ENCODE data around the gene TMCO2. TPM values are rescaled to one million over a fixed set of nuclear protein-coding genes. Genes with fewer than 3 reads are reported as not detected.

TMCO2 gene
- total and polyA plus RNA-seq, 9 donors: not detected

DNA sequence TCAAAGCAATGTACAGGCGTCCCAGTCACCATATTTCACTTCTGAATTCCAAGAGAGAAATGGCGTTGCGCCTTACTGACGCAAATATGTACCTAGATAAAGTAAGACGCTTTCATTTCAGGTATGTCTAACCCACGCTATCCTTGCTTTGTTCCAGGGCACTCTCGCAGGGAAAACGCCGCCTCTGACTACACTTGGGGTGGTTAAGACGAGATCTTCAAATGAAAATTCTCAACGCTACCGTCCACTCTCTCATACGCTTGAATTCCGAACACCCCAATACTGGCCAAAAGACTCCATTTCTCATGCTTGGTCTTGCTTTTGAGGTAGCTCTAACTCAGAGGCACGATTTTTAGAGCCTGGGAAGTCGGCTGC lies 9.6 kb downstream of the TMCO2 start:
- Histone ChIP-seq H3K36me3 (ENCODE audit: control insufficient read depth, insufficient read depth, low read length) (peaks cover 19% of the 10 kb centered on the region), H3K4me1 (ENCODE audit: control insufficient read depth, insufficient read depth, low read length) (peaks cover 7% of the 10 kb centered on the region), H3K4me3 (ENCODE audit: low read length) (peak overlapping the region; percentile 75), H3K9me3 (replicated peaks; ENCODE audit: control insufficient read depth, low read depth, low read length) (no peaks in the 10 kb centered on the region), H3K27ac (ENCODE audit: low read length) (peak overlapping the region; percentile 100), H3K27me3 (ENCODE audit: control insufficient read depth, insufficient read depth, low read length) (no peaks in the 10 kb centered on the region)
- WGBS (ENCODE audit: insufficient coverage): 0% methylated on average over 9 of the region's 16 CpGs
- no peak for DNase-seq

DNA sequence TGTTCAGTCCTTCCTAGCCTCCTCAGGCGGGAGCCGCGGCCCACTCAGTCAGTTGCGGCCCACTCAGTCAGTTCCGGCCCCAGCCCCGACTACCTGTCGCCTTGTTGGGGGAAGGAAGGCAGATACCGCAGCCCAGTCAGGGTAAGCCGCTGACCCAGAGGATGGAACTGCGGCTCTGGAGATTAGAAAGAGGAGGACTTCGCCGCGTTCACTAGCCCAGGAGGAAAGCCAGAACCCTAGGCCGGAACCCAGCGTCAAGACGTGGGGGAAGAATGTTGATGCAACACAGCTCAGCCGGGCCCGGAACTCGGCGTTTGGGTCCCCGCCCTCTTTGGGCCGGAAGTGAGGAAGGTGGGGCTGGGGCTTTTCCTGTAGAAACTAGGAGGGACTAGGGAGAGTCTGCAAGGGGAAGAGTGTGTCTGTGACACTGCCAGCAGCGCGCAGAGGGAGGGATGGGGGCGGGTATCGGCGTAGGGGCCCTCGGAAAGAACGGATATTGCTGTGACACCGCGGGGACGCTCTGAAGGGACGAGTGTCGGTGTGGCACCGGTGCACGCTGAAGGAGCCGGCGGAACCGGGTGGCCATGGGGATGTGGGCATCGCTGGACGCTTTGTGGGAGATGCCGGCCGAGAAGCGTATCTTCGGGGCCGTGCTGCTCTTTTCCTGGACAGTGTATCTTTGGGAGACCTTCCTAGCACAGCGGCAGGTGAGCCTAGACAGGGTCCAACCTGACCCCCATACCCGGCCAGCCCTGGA lies 10.1 kb downstream of the TMCO2 start, which contains the start of gene ZMPSTE24:
Gene ZMPSTE24 (plus strand): TSS at position 549 of the 757 bp plus-strand sequence. CDS start 36 bp downstream, at position 585.
- Histone ChIP-seq H3K9me3 (replicated peaks; ENCODE audit: control insufficient read depth, low read depth, low read length) (no peaks in the 10 kb centered on the region), H3K27me3 (ENCODE audit: control insufficient read depth, insufficient read depth, low read length) (no peaks in the 10 kb centered on the region), H3K4me3 (ENCODE audit: low read length) (peak within 1 kb of the TSS; percentile 75), H3K36me3 (ENCODE audit: control insufficient read depth, insufficient read depth, low read length) (peaks cover 19% of the 10 kb centered on the region), H3K4me1 (ENCODE audit: control insufficient read depth, insufficient read depth, low read length) (peaks cover 7% of the 10 kb centered on the region), H3K27ac (ENCODE audit: low read length) (peak within 1 kb of the TSS; percentile 100)
- WGBS (ENCODE audit: insufficient coverage): under 1% methylated on average over 48 of the region's 48 CpGs
- DNase-seq: peak; percentile 99

- WGBS (ENCODE audit: insufficient coverage): 2% methylated on average over 9 of the region's 10 CpGs
- no peak for DNase-seq
- Histone ChIP-seq H3K36me3 (ENCODE audit: control insufficient read depth, insufficient read depth, low read length) (peaks cover 19% of the 10 kb centered on the region), H3K9me3 (replicated peaks; ENCODE audit: control insufficient read depth, low read depth, low read length) (no peaks in the 10 kb centered on the region), H3K4me3 (ENCODE audit: low read length) (peak overlapping the region; percentile 75), H3K27ac (ENCODE audit: low read length) (peak overlapping the region; percentile 100), H3K27me3 (ENCODE audit: control insufficient read depth, insufficient read depth, low read length) (no peaks in the 10 kb centered on the region), H3K4me1 (ENCODE audit: control insufficient read depth, insufficient read depth, low read length) (peaks cover 7% of the 10 kb centered on the region)
Measured at GRCh38 chr1:40258445-40258769, 10.7 kb downstream of the TMCO2 start.

DNA sequence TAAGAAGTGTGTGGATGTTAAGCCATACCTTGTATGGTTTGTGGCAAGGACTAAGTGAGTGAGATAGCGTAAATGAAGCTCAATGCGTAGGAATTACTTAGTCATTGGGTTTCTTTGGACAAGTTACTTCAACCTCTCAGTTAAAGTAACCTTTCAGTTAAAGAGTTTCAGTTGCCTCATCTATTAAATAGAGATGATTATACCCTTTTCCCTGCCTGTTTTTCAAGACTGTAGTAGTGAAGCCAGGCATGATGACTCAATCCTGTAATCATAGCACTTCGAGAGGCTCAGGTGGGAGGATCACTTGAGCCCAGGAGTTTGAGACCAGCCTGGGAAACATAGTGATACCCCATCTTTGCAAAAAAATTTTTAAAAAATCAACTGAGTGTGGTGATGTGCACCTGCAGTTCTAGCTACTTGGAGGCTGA lies 16.6 kb downstream of the TMCO2 start:
- Histone ChIP-seq H3K27ac (ENCODE audit: low read length) (no peak overlapping the region), H3K27me3 (ENCODE audit: control insufficient read depth, insufficient read depth, low read length) (no peaks in the 10 kb centered on the region), H3K9me3 (replicated peaks; ENCODE audit: control insufficient read depth, low read depth, low read length) (no peaks in the 10 kb centered on the region), H3K4me3 (ENCODE audit: low read length) (no peak overlapping the region), H3K4me1 (ENCODE audit: control insufficient read depth, insufficient read depth, low read length) (no peaks in the 10 kb centered on the region), H3K36me3 (ENCODE audit: control insufficient read depth, insufficient read depth, low read length) (peaks cover 29% of the 10 kb centered on the region)
- no peak for DNase-seq
- 83% methylated on average over 1 of the region's 3 CpGs for WGBS (ENCODE audit: insufficient coverage)

DNA sequence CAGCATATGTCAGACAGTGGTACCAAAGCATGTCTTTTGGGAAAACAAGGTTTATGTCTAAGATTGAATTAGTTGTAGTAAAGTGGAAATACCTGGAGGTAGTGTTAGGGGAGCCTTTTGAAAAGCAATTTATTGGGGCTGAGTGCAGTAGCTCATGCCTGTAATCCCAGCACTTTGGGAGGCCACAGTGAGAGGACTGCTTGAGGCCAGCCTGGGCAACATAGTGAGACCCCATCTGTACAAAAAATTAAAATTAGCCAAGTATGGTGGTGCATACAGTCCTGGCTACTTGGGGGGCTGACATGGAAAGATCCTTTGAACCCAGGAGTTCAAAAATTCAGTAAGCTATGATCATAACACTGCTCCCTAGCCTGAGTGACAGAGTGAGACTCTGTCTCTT lies 17.6 kb downstream of the TMCO2 start:
- Histone ChIP-seq H3K36me3 (ENCODE audit: control insufficient read depth, insufficient read depth, low read length) (peaks cover 26% of the 10 kb centered on the region), H3K9me3 (replicated peaks; ENCODE audit: control insufficient read depth, low read depth, low read length) (no peaks in the 10 kb centered on the region), H3K4me1 (ENCODE audit: control insufficient read depth, insufficient read depth, low read length) (no peaks in the 10 kb centered on the region), H3K27me3 (ENCODE audit: control insufficient read depth, insufficient read depth, low read length) (no peaks in the 10 kb centered on the region), H3K4me3 (ENCODE audit: low read length) (no peak overlapping the region), H3K27ac (ENCODE audit: low read length) (no peak overlapping the region)
- DNase-seq: no peak

DNA sequence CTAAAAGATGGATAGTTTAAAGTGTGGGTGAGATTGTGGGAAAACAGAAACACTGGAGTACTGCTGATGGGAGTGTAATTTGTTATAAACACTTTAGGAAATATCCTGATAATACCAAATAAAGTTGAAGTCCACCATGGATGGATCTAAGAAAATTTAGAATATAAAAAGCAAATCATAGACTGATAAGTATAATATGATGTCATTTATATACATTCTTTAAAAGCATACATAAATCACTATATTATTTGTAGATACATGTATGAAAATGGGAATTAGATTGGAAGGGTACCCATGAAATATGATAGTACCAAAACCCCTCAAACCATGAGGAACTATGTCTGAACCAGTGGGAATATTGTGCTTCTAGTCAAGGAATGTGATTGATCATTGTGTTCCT lies 18.2 kb downstream of the TMCO2 start:
- Histone ChIP-seq H3K9me3 (replicated peaks; ENCODE audit: control insufficient read depth, low read depth, low read length) (no peaks in the 10 kb centered on the region), H3K4me1 (ENCODE audit: control insufficient read depth, insufficient read depth, low read length) (no peaks in the 10 kb centered on the region), H3K36me3 (ENCODE audit: control insufficient read depth, insufficient read depth, low read length) (peaks cover 30% of the 10 kb centered on the region), H3K4me3 (ENCODE audit: low read length) (no peak overlapping the region), H3K27me3 (ENCODE audit: control insufficient read depth, insufficient read depth, low read length) (no peaks in the 10 kb centered on the region), H3K27ac (ENCODE audit: low read length) (no peak overlapping the region)
- DNase-seq: no peak

GRCh38 chr1:40266786-40267535 lies 19.2 kb downstream of the TMCO2 start:
- WGBS (ENCODE audit: insufficient coverage): no CpG with 5 or more reads among the region's 6 CpGs
- Histone ChIP-seq H3K27me3 (ENCODE audit: control insufficient read depth, insufficient read depth, low read length) (no peaks in the 10 kb centered on the region), H3K9me3 (replicated peaks; ENCODE audit: control insufficient read depth, low read depth, low read length) (no peaks in the 10 kb centered on the region), H3K4me1 (ENCODE audit: control insufficient read depth, insufficient read depth, low read length) (no peaks in the 10 kb centered on the region), H3K36me3 (ENCODE audit: control insufficient read depth, insufficient read depth, low read length) (peaks cover 24% of the 10 kb centered on the region), H3K27ac (ENCODE audit: low read length) (no peak overlapping the region), H3K4me3 (ENCODE audit: low read length) (no peak overlapping the region)
- DNase-seq: no peak

DNA sequence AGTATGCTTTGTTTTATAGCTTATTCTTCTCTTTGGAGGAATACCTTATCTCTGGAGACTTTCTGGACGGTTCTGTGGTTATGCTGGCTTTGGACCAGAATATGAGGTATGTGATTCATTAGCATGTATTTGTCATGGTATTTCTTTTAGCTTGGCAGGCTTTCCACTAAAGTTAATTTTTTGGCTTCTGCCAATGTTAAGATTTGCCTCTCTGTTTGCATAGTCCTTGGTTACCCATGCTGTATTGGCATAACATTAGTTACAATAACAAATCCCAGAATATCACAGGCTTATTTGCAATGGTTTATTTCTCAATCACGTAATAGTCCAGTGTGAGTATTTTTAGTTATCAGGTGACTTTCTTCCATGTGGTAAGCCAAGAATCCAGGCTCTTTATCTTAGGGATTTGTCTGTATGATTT lies 20.0 kb downstream of the TMCO2 start:
- H3K4me3 ChIP-seq (ENCODE audit: low read length): no peak overlapping the region
- H3K27me3 ChIP-seq (ENCODE audit: control insufficient read depth, insufficient read depth, low read length): no peaks in the 10 kb centered on the region
- H3K4me1 ChIP-seq (ENCODE audit: control insufficient read depth, insufficient read depth, low read length): no peaks in the 10 kb centered on the region
- no peaks in the 10 kb centered on the region for H3K9me3 ChIP-seq (replicated peaks; ENCODE audit: control insufficient read depth, low read depth, low read length)
- peaks cover 32% of the 10 kb centered on the region for H3K36me3 ChIP-seq (ENCODE audit: control insufficient read depth, insufficient read depth, low read length)
- no peak overlapping the region for H3K27ac ChIP-seq (ENCODE audit: low read length)
- DNase-seq: peak; percentile 7
- WGBS (ENCODE audit: insufficient coverage): no CpG with 5 or more reads among the region's 2 CpGs

DNA sequence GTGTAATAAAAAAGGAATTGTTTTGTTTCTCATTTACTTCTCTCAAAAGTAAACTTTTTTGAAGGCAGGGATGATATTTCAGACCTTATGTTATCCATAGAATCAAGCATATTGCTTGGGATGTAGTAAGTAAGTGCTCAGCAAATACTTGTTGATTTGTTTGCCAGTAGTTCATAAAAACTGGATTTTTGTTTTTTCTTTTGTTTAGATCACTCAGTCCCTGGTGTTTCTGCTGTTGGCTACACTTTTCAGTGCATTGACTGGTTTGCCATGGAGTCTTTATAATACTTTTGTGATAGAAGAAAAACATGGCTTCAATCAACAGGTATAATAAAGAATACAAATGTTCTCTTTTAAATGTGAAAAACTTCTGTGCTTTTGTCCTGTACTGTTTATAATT lies 20.5 kb downstream of the TMCO2 start:
- Histone ChIP-seq H3K4me1 (ENCODE audit: control insufficient read depth, insufficient read depth, low read length) (no peaks in the 10 kb centered on the region), H3K4me3 (ENCODE audit: low read length) (no peak overlapping the region), H3K27ac (ENCODE audit: low read length) (no peak overlapping the region), H3K36me3 (ENCODE audit: control insufficient read depth, insufficient read depth, low read length) (peaks cover 33% of the 10 kb centered on the region), H3K9me3 (replicated peaks; ENCODE audit: control insufficient read depth, low read depth, low read length) (no peaks in the 10 kb centered on the region), H3K27me3 (ENCODE audit: control insufficient read depth, insufficient read depth, low read length) (no peaks in the 10 kb centered on the region)
- no peak for DNase-seq

GRCh38 chr1:40270152-40270834 lies 22.6 kb downstream of the TMCO2 start:
- Histone ChIP-seq H3K9me3 (replicated peaks; ENCODE audit: control insufficient read depth, low read depth, low read length) (no peaks in the 10 kb centered on the region), H3K4me1 (ENCODE audit: control insufficient read depth, insufficient read depth, low read length) (no peaks in the 10 kb centered on the region), H3K27ac (ENCODE audit: low read length) (no peak overlapping the region), H3K4me3 (ENCODE audit: low read length) (no peak overlapping the region), H3K36me3 (ENCODE audit: control insufficient read depth, insufficient read depth, low read length) (peaks cover 36% of the 10 kb centered on the region), H3K27me3 (ENCODE audit: control insufficient read depth, insufficient read depth, low read length) (no peaks in the 10 kb centered on the region)
- no peak for DNase-seq
- 100% methylated on average over 2 of the region's 3 CpGs for WGBS (ENCODE audit: insufficient coverage)
